H1 (cell line): ENCODE measurements around the gene ITGB4. TPM values are rescaled to one million over a fixed set of nuclear protein-coding genes. Genes with fewer than 3 reads are reported as not detected.

ENCODE experiments used
- CTCF ChIA-PET: fragments of 300-600 bp; sonication (Branson Sonifier 250); formaldehyde crosslinking; loops from one replicate; lab custom pipeline; 2021; ENCODE audit not compliant: partially characterized antibody; lab: Charles Lee
- POLR2A ChIA-PET: fragments of 300-600 bp; sonication (Branson Sonifier 250); formaldehyde crosslinking; loops from one replicate; lab custom pipeline; 2021; ENCODE audit warnings: inconsistent platforms; ENCODE audit not compliant: partially characterized antibody; lab: Charles Lee
- DNase-seq, 2 experiments: peaks; one replicate each; pipeline versions ENCODE4 v3.0.0 to v3.0.0-alpha.2; 2010 to 2022; ENCODE audit warnings: low spot score in 2 of 2, low read depth in 1 of 2, mixed read lengths in 1 of 2
- FAIRE-seq: peaks from 2 replicates; lab custom pipeline; 2011; peaks lifted over from hg19 to GRCh38; lab: Jason Lieb, UNC
- H2AFZ ChIP-seq: 2 replicates; pipeline ENCODE4 v1.8.1; 2012; ENCODE audit warnings: low read length, inconsistent platforms
- H2AK5ac ChIP-seq: 2 replicates; pipeline ENCODE4 v1.6.1; 2013; ENCODE audit warnings: low read depth, low read length
- H2BK120ac ChIP-seq: replicated peaks from 2 replicates; pipeline ENCODE3; 2013; ENCODE audit warnings: low read depth, low read length, inconsistent platforms
- H2BK12ac ChIP-seq: 2 replicates; pipeline ENCODE4 v1.6.1; 2013; ENCODE audit warnings: low read depth, low read length
- H2BK15ac ChIP-seq: 2 replicates; pipeline ENCODE4 v1.6.1; 2013; ENCODE audit warnings: low read length
- H2BK20ac ChIP-seq: 2 replicates; pipeline ENCODE4 v1.6.1; 2013; ENCODE audit warnings: low read length
- H2BK5ac ChIP-seq: 2 replicates; pipeline ENCODE4 v1.6.1; 2013; ENCODE audit warnings: low read depth, low read length
- H3K14ac ChIP-seq: 2 replicates; pipeline ENCODE4 v1.6.1; 2013; ENCODE audit warnings: inconsistent platforms; ENCODE audit not compliant: insufficient read length
- H3K18ac ChIP-seq: 2 replicates; pipeline ENCODE4 v1.6.1; 2013; ENCODE audit warnings: low read length; ENCODE audit errors: extremely low read depth
- H3K23ac ChIP-seq: 2 replicates; pipeline ENCODE4 v1.6.1; 2013; ENCODE audit warnings: inconsistent platforms; ENCODE audit not compliant: insufficient read length
- H3K23me2 ChIP-seq: 2 replicates; pipeline ENCODE4 v1.6.1; 2013; ENCODE audit warnings: low read depth, low read length
- H3K27ac ChIP-seq: 2 replicates; pipeline ENCODE4 v1.6.1; 2011; ENCODE audit warnings: low read depth, low read length, inconsistent platforms
- H3K27me3 ChIP-seq, 4 experiments: replicated peaks in 1 of 4; 1 replicate in 1 of 4; 2 replicates in 3 of 4; pipeline versions ENCODE4 v1.6.1 to v1.8.1; 2011 to 2013; ENCODE audit warnings: low read length in 3 of 4, mild to moderate bottlenecking in 3 of 4, inconsistent platforms in 2 of 4, mixed read lengths in 2 of 4, moderate library complexity in 1 of 4; ENCODE audit not compliant: control insufficient read depth in 3 of 4, insufficient read depth in 3 of 4; ENCODE audit errors: extremely low read depth in 1 of 4
- H3K36me3 ChIP-seq, 4 experiments: 2 replicates each; pipeline versions ENCODE4 v1.6.1 to v1.8.1; 2011 to 2013; ENCODE audit warnings: mild to moderate bottlenecking in 4 of 4, low read length in 3 of 4, moderate library complexity in 2 of 4, control low read depth in 1 of 4, inconsistent platforms in 1 of 4; ENCODE audit not compliant: insufficient read depth in 4 of 4, control insufficient read depth in 2 of 4
- H3K4ac ChIP-seq: replicated peaks from 2 replicates; pipeline ENCODE3; 2013; ENCODE audit warnings: low read length, low read depth, mixed read lengths, inconsistent platforms; ENCODE audit not compliant: insufficient read length
- H3K4me1 ChIP-seq, 4 experiments: replicated peaks in 1 of 4; 1 replicate in 1 of 4; 2 replicates in 3 of 4; pipeline versions ENCODE4 v1.6.1 to v1.8.1; 2011 to 2013; ENCODE audit warnings: low read length in 3 of 4, inconsistent platforms in 2 of 4, mixed read lengths in 1 of 4; ENCODE audit not compliant: insufficient read depth in 4 of 4, control insufficient read depth in 3 of 4
- H3K4me2 ChIP-seq, 2 experiments: 2 replicates each; pipeline versions ENCODE4 v1.6.1 to v1.8.1; 2011 to 2013; ENCODE audit warnings: low read depth in 2 of 2, low read length in 2 of 2, control low read depth in 1 of 2, inconsistent platforms in 1 of 2, mild to moderate bottlenecking in 1 of 2; ENCODE audit not compliant: insufficient read depth in 1 of 2
- H3K4me3 ChIP-seq, 4 experiments: fragments of 200-600, 300-600 bp in 1 of 4; sonication (generic), shearing (Covaris generic), sonication (Bioruptor Twin) in 1 of 4; 2 replicates each; pipeline versions ENCODE4 v1.5.1 to v1.8.1; 2011 to 2016; ENCODE audit warnings: low read length in 4 of 4, low read depth in 3 of 4, control low read depth in 2 of 4, inconsistent platforms in 2 of 4, mild to moderate bottlenecking in 2 of 4, mixed read lengths in 1 of 4, moderate library complexity in 1 of 4; ENCODE audit not compliant: insufficient read depth in 2 of 4; ENCODE audit errors: extremely low read depth in 1 of 4
- H3K56ac ChIP-seq: replicated peaks from 2 replicates; pipeline ENCODE3; 2013; ENCODE audit warnings: low read depth, mild to moderate bottlenecking, mixed read lengths, low read length, inconsistent platforms; ENCODE audit not compliant: insufficient read length
- H3K79me1 ChIP-seq: 2 replicates; pipeline ENCODE4 v1.6.1; 2013; ENCODE audit warnings: low read depth, low read length, control low read depth
- H3K79me2 ChIP-seq, 2 experiments: 2 replicates each; pipeline versions ENCODE4 v1.6.1 to v1.8.1; 2012 to 2013; ENCODE audit warnings: low read length in 2 of 2, mild to moderate bottlenecking in 2 of 2, inconsistent platforms in 1 of 2; ENCODE audit not compliant: insufficient read depth in 2 of 2, control insufficient read depth in 1 of 2
- H3K9ac ChIP-seq, 4 experiments: replicated peaks in 1 of 4; 1 replicate in 1 of 4; 2 replicates in 3 of 4; pipeline versions ENCODE4 v1.6.1 to v1.8.1; 2011 to 2013; ENCODE audit warnings: low read depth in 3 of 4, low read length in 3 of 4, control low read depth in 2 of 4, mild to moderate bottlenecking in 2 of 4, moderate library complexity in 2 of 4, inconsistent platforms in 1 of 4; ENCODE audit errors: extremely low read depth in 1 of 4
- H3K9me3 ChIP-seq, 2 experiments: 2 replicates each; pipeline versions ENCODE4 v1.6.1 to v1.8.1; 2012 to 2013; ENCODE audit warnings: mild to moderate bottlenecking in 2 of 2, moderate library complexity in 2 of 2, control low read depth in 1 of 2, inconsistent platforms in 1 of 2, low read depth in 1 of 2, low read length in 1 of 2, mixed read lengths in 1 of 2; ENCODE audit not compliant: insufficient read depth in 2 of 2
- H4K20me1 ChIP-seq, 2 experiments: replicated peaks in 1 of 2; 2 replicates each; pipeline versions ENCODE3 to v1.8.1; 2011 to 2013; ENCODE audit warnings: inconsistent platforms in 2 of 2, low read length in 2 of 2, mild to moderate bottlenecking in 1 of 2; ENCODE audit not compliant: insufficient read depth in 2 of 2, control insufficient read depth in 1 of 2
- H4K5ac ChIP-seq: 2 replicates; pipeline ENCODE4 v1.6.1; 2013; ENCODE audit warnings: low read length, low read depth, mixed read lengths, inconsistent platforms; ENCODE audit not compliant: insufficient read length
- H4K8ac ChIP-seq: 2 replicates; pipeline ENCODE4 v1.8.0; 2013; ENCODE audit warnings: mild to moderate bottlenecking, moderate library complexity, low read length, inconsistent platforms; ENCODE audit not compliant: insufficient read depth; ENCODE audit errors: extremely low read depth
- H4K91ac ChIP-seq: replicated peaks from 2 replicates; pipeline ENCODE3; 2013; ENCODE audit warnings: low read length, mixed read lengths, inconsistent platforms; ENCODE audit not compliant: insufficient read length
- BACH1 ChIP-seq: IDR thresholded peaks from 2 replicates; pipeline ENCODE4 v1.6.1; 2012; ENCODE audit warnings: low read length, improper control_type of control experiment
- BCL11A ChIP-seq, 2 experiments: IDR thresholded peaks; one replicate each; pipeline ENCODE4 v1.6.1; 2011; ENCODE audit warnings: low read depth in 2 of 2, low read length in 2 of 2, mild to moderate bottlenecking in 2 of 2
- CBX5 ChIP-seq: fragments of 300-800, 300-1000 bp; sonication (generic); IDR thresholded peaks from 2 replicates; pipeline ENCODE4 v1.7.1; 2016; ENCODE audit warnings: antibody characterized with exemption, low read length, low read depth
- CHD1 ChIP-seq: IDR thresholded peaks from 2 replicates; pipeline ENCODE4 v1.6.1; 2012; ENCODE audit warnings: low read depth, low read length, improper control_type of control experiment
- EGR1 ChIP-seq: IDR thresholded peaks from 2 replicates; pipeline ENCODE4 v1.6.1; 2011; ENCODE audit warnings: low read depth, low read length, borderline replicate concordance
- EZH2 ChIP-seq: fragments of 200-600 bp; sonication (generic); IDR thresholded peaks from 2 replicates; pipeline ENCODE4 v1.7.1; 2012; ENCODE audit warnings: low read depth, mild to moderate bottlenecking, moderate library complexity, low read length, inconsistent platforms; ENCODE audit not compliant: severe bottlenecking
- HDAC6 ChIP-seq: IDR thresholded peaks from one replicate; pipeline ENCODE4 v1.7.1; 2012; ENCODE audit warnings: low read depth, mild to moderate bottlenecking, inconsistent platforms, low read length, moderate library complexity
- KDM5A ChIP-seq: fragments of 200-600 bp; IDR thresholded peaks from 2 replicates; pipeline ENCODE4 v1.7.1; 2012; ENCODE audit warnings: mild to moderate bottlenecking, low read length, inconsistent platforms, mixed read lengths
- RFX5 ChIP-seq: IDR thresholded peaks from 2 replicates; pipeline ENCODE4 v1.6.1; 2011; ENCODE audit warnings: low read depth, low read length, improper control_type of control experiment, borderline replicate concordance
- RXRA ChIP-seq: IDR thresholded peaks from 2 replicates; pipeline ENCODE4 v1.6.1; 2011; ENCODE audit warnings: low read depth, mild to moderate bottlenecking, low read length, moderate library complexity; ENCODE audit not compliant: insufficient read depth
- SIRT6 ChIP-seq: IDR thresholded peaks from one replicate; pipeline ENCODE4 v1.7.1; 2012; ENCODE audit warnings: low read length, inconsistent platforms
- SP4 ChIP-seq: IDR thresholded peaks from 2 replicates; pipeline ENCODE4 v1.6.1; 2012; ENCODE audit warnings: low read length, inconsistent platforms
- ZNF274 ChIP-seq: IDR thresholded peaks from 2 replicates; pipeline ENCODE4 v1.7.0; 2012; ENCODE audit warnings: low read length, borderline replicate concordance; ENCODE audit errors: extremely low read depth
- WGBS, 2 experiments: shearing (Covaris generic) in 1 of 2; methylation state at CpG; one replicate each; pipeline versions ENCODE4 v1.1.6 to v1.1.7; 2013 to 2015; ENCODE audit warnings: low lambda C conversion rate in 2 of 2, mixed read lengths in 2 of 2, inconsistent platforms in 1 of 2, low coverage in 1 of 2, missing lambda C conversion rate in 1 of 2; ENCODE audit not compliant: insufficient replicate concordance in 2 of 2, insufficient coverage in 1 of 2, insufficient read length in 1 of 2; ENCODE audit errors: extremely low coverage in 1 of 2, missing lambda C conversion rate in 1 of 2; 5-methylcytosine and 5-hydroxymethylcytosine counted together
- polyA plus RNA-seq, 7 experiments: library from polyadenylated mRNA; depleted of rRNA in 3 of 7; stranded (reverse) in 5 of 7; unstranded in 2 of 7; fragments of >200 nt in 5 of 7; fragments of 200-250 nt in 2 of 7; gene quantifications; 1 replicate in 5 of 7; 2 replicates in 1 of 7; 4 replicates in 1 of 7; pipeline versions ENCODE4 v1.2.1 to v1.2.3, GENCODE V29; 2011 to 2013; ENCODE audit warnings: missing spikeins in 2 of 7, mixed read lengths in 2 of 7
- total RNA-seq: library from RNA; stranded (reverse); fragmentation: NEBNext Ultra II Directional; extraction: Animal tissue kit (Norgen Biotek cat#: 25700); gene quantifications from 2 replicates; pipeline ENCODE4 v1.2.1, GENCODE V29; 2021

Gene ITGB4
- total and polyA plus RNA-seq, 2 of the 8 experiments (the other 6 are each of a cell fraction or from before 2014, with no cell fraction given), result 5.2 to 5.6 TPM

DNA sequence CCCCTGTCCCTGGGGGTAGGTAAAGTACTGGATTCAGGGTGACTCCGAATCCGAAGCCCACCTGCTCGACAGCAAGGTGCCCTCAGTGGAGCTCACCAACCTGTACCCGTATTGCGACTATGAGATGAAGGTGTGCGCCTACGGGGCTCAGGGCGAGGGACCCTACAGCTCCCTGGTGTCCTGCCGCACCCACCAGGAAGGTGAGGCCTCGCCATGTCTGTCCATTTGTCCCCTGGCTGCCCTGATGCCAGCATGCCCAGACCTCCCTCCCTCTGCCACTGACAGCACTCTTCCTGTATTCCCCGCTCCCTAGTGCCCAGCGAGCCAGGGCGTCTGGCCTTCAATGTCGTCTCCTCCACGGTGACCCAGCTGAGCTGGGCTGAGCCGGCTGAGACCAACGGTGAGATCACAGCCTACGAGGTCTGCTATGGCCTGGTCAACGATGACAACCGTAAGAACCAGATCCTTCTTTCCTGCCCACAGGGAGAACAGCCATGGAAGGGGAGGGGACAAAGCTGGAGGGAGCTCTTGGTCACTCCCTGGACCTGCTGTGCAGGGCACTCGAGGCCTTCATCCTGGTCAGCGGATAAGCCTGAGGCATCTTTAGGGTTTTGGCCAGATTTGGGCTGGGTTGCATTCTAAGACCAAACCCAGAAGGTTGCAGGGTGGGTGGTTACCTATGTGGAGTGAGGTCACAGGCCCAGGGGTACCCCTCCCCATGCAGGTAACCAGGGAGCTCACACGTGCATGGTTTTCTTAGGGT lies 29.6 kb downstream of the ITGB4 start:
- H3K23me2 ChIP-seq, result no peaks in the 10 kb centered on the region; the same call in 1 of the 2 replicates
- H3K27me3 ChIP-seq, result peaks cover 0 to 2% (median 0%) of the 10 kb centered on the region in 4 experiments; a peak in 1 of 7 replicates
- no peak overlapping the region for H2AFZ ChIP-seq
- H2BK5ac ChIP-seq, result no peak overlapping the region
- CTCF ChIA-PET, result interaction anchor here (0.7 to 19.5 kb wide), 26 partner anchors 11 to 269 kb away, joined by 3 to 359 read pairs (median 42); partner anchors contain the start of genes GALK1, ITGB4, SMIM5 and UNK
- peak overlapping the region; percentile 1; the same call in 1 of the 2 replicates for H4K8ac ChIP-seq
- H2BK120ac ChIP-seq, result no peak overlapping the region
- FAIRE-seq, result no peak
- H3K23ac ChIP-seq, result no peak overlapping the region
- H3K79me2 ChIP-seq, result no peaks in the 10 kb centered on the region
- no peak overlapping the region for H2BK12ac ChIP-seq
- H3K14ac ChIP-seq, result no peak overlapping the region
- POLR2A ChIA-PET, result interaction anchor here (1.0 to 2.6 kb wide), 8 partner anchors 9 to 118 kb away, joined by 3 to 11 read pairs (median 4); partner anchors contain the start of genes ITGB4 and SMIM5
- H3K4me2 ChIP-seq, result no peak overlapping the region
- no peak overlapping the region for H2AK5ac ChIP-seq
- no peak overlapping the region for H2BK15ac ChIP-seq
- WGBS, 2 experiments, result 90% methylated on average over 20 of the region's 23 CpGs; no CpG with 5 or more reads in 1 of the 2 experiments
- no peak overlapping the region for H3K18ac ChIP-seq
- H3K27ac ChIP-seq, result no peak overlapping the region
- H4K20me1 ChIP-seq, result peaks cover 0 to 5% of the 10 kb centered on the region in 2 experiments
- H3K4me3 ChIP-seq, result no peak overlapping the region
- no peak overlapping the region for H4K5ac ChIP-seq
- H3K4ac ChIP-seq, result no peak overlapping the region
- H3K56ac ChIP-seq, result no peak overlapping the region
- H3K79me1 ChIP-seq, result no peaks in the 10 kb centered on the region
- no peak overlapping the region for H3K9ac ChIP-seq
- peaks cover 0 to 5% (median 3%) of the 10 kb centered on the region in 4 experiments; a peak in 4 of 7 replicates for H3K4me1 ChIP-seq
- H2BK20ac ChIP-seq, result no peak overlapping the region
- no peaks in the 10 kb centered on the region for H3K9me3 ChIP-seq
- H3K36me3 ChIP-seq, result no peaks in the 10 kb centered on the region
- H4K91ac ChIP-seq, result no peak overlapping the region
- TF ChIP-seq EGR1 (no peak), CBX5 (no peak), EZH2 (no peak), CHD1 (no peak), BACH1 (no peak), HDAC6 (no peak), SP4 (no peak), RXRA (no peak), KDM5A (no peak), RFX5 (no peak), ZNF274 (no peak), SIRT6 (no peak), BCL11A (IDR thresholded peaks at IDR 0.05; ENCODE audit: low read depth in 2 of 2, low read length in 2 of 2) (no peak)
- DNase-seq, result no peak
